GM21717 (cell line): ENCODE measurements around the gene KIRREL3.
A peak's percentile ranks its signal among the peaks of the same experiment; 100 is the strongest.

ENCODE experiments used
- ATAC-seq: cut with Tn5 transposase; IDR thresholded peaks from one replicate; pipeline ENCODE4 v1.9.1; 2021; ENCODE audit warnings: mild to moderate bottlenecking, moderate library complexity; ENCODE audit not compliant: unreplicated experiment

KIRREL3 gene

GRCh38 chr11:126878913-126879482 is 121.6 kb downstream of the KIRREL3 start:
- no peak for ATAC-seq

GRCh38 chr11:126874831-126875230 is 125.7 kb downstream of the KIRREL3 start:
- ATAC-seq = no peak

GRCh38 chr11:126874276-126874675 is 126.3 kb downstream of the KIRREL3 start:
- ATAC-seq = no peak

GRCh38 chr11:126871792-126872191 is 128.8 kb downstream of the KIRREL3 start:
- no peak for ATAC-seq

- no peak for ATAC-seq
These were observed 130.5 kb downstream of the KIRREL3 start for GRCh38 chr11:126870021-126870420.

- ATAC-seq = no peak
These were observed 131.8 kb downstream of the KIRREL3 start for GRCh38 chr11:126868741-126869140.

- ATAC-seq = no peak
These were observed 135.6 kb downstream of the KIRREL3 start for GRCh38 chr11:126864934-126865333.

- ATAC-seq = no peak
These were observed 137.1 kb downstream of the KIRREL3 start for GRCh38 chr11:126863294-126863997.

GRCh38 chr11:126862664-126863243 is 137.8 kb downstream of the KIRREL3 start:
- ATAC-seq = peak; percentile 67

GRCh38 chr11:126861796-126862459 is 138.6 kb downstream of the KIRREL3 start:
- no peak for ATAC-seq

- no peak for ATAC-seq
These were observed 142.4 kb downstream of the KIRREL3 start for GRCh38 chr11:126857860-126858808.

- ATAC-seq = no peak
These were observed 145.0 kb downstream of the KIRREL3 start for GRCh38 chr11:126855536-126855935.

- no peak for ATAC-seq
These were observed 146.8 kb downstream of the KIRREL3 start for GRCh38 chr11:126853732-126854131.

- no peak for ATAC-seq
These were observed 155.8 kb downstream of the KIRREL3 start for GRCh38 chr11:126844789-126845188.

- no peak for ATAC-seq
These were observed 157.5 kb downstream of the KIRREL3 start for GRCh38 chr11:126843096-126843495.

GRCh38 chr11:126841999-126842398 is 158.6 kb downstream of the KIRREL3 start:
- ATAC-seq = no peak

GRCh38 chr11:126840975-126841374 is 159.6 kb downstream of the KIRREL3 start:
- no peak for ATAC-seq

- ATAC-seq = no peak
These were observed 160.2 kb downstream of the KIRREL3 start for GRCh38 chr11:126840201-126840886.

- ATAC-seq = no peak
These were observed 161.1 kb downstream of the KIRREL3 start for GRCh38 chr11:126839496-126839895.

- no peak for ATAC-seq
These were observed 161.8 kb downstream of the KIRREL3 start for GRCh38 chr11:126838779-126839178.
